HepG2 (cell line): ENCODE measurements around the gene PANK2. TPM values are rescaled to one million over a fixed set of nuclear protein-coding genes. Genes with fewer than 3 reads are reported as not detected.

ENCODE experiments used
- ARID4A ChIP-seq: sonication (generic); formaldehyde crosslinking; IDR thresholded peaks from 2 replicates; pipeline ENCODE4 v1.5.0; 2020; ENCODE audit warnings: mild to moderate bottlenecking, missing genetic modification reagents, borderline replicate concordance
- FOXK2 ChIP-seq: fragments of 450-650 bp; IDR thresholded peaks from 2 replicates; pipeline ENCODE4 v1.6.1; 2016
- FOXO4 ChIP-seq: sonication (generic); formaldehyde crosslinking; conservative IDR thresholded peaks from 2 replicates; pipeline ENCODE4 v1.8.1; 2023; ENCODE audit warnings: missing genetic modification reagents
- NCOA1 ChIP-seq: sonication (generic); formaldehyde crosslinking; IDR thresholded peaks from 2 replicates; pipeline ENCODE4 v1.9.0; 2021; ENCODE audit warnings: missing genetic modification reagents
- NFATC3 ChIP-seq: sonication (generic); formaldehyde crosslinking; IDR thresholded peaks from 2 replicates; pipeline ENCODE4 v1.5.1; 2020; ENCODE audit warnings: mild to moderate bottlenecking, missing genetic modification reagents
- NFKB2 ChIP-seq: sonication (generic); formaldehyde crosslinking; IDR thresholded peaks from 2 replicates; pipeline ENCODE4 v1.4.0; 2020; ENCODE audit warnings: missing genetic modification reagents, borderline replicate concordance
- PRMT3 ChIP-seq: sonication (generic); formaldehyde crosslinking; IDR thresholded peaks from 2 replicates; pipeline ENCODE4 v1.8.1; 2022; ENCODE audit warnings: low read depth, mild to moderate bottlenecking, moderate library complexity, missing genetic modification reagents, borderline replicate concordance
- PTBP1 ChIP-seq: fragments of 200-400 bp; formaldehyde crosslinking; IDR thresholded peaks from 2 replicates; pipeline ENCODE4 v1.6.1; 2018; ENCODE audit warnings: low read length, low read depth; ENCODE audit not compliant: poor library complexity, severe bottlenecking
- STAG1 ChIP-seq: sonication (generic); formaldehyde crosslinking; IDR thresholded peaks from 2 replicates; pipeline ENCODE4 v1.4.0; 2020; ENCODE audit warnings: missing genetic modification reagents
- TEAD3 ChIP-seq: optimal IDR thresholded peaks from 2 replicates; pipeline ENCODE3; 2016; ENCODE audit warnings: borderline replicate concordance
- TFAP4 ChIP-seq: sonication (generic); IDR thresholded peaks from 2 replicates; pipeline ENCODE4 v1.6.1; 2016; ENCODE audit warnings: low read depth, borderline replicate concordance
- ZMYM4 ChIP-seq: sonication (generic); formaldehyde crosslinking; IDR thresholded peaks from 2 replicates; pipeline ENCODE4 v1.8.1; 2023; ENCODE audit warnings: mild to moderate bottlenecking, missing genetic modification reagents
- ZNF160 ChIP-seq: sonication (generic); formaldehyde crosslinking; IDR thresholded peaks from 2 replicates; pipeline ENCODE4 v1.8.0; 2022; ENCODE audit warnings: mild to moderate bottlenecking, inconsistent platforms, missing genetic modification reagents
- ZNF768 ChIP-seq: sonication (generic); formaldehyde crosslinking; IDR thresholded peaks from 2 replicates; pipeline ENCODE4 v1.4.0; 2020; ENCODE audit warnings: missing genetic modification reagents
- ZNF776 ChIP-seq: sonication (generic); formaldehyde crosslinking; IDR thresholded peaks from 2 replicates; pipeline ENCODE4 v1.4.0; 2020; ENCODE audit warnings: mild to moderate bottlenecking, missing genetic modification reagents
- ZSCAN25 ChIP-seq: sonication (generic); formaldehyde crosslinking; IDR thresholded peaks from 2 replicates; pipeline ENCODE4 v1.8.0; 2022; ENCODE audit warnings: mild to moderate bottlenecking, missing genetic modification reagents
- polyA plus RNA-seq, 8 experiments: library from polyadenylated mRNA; depleted of rRNA in 3 of 8; stranded (reverse) in 7 of 8; unstranded in 1 of 8; fragments of >200 nt; fragmentation: Illumina TruSeq in 4 of 8; extraction: Trizol in 4 of 8; gene quantifications; 2 replicates each; pipeline versions ENCODE4 v1.2.1 to v1.2.3, GENCODE V29; 2011 to 2016; ENCODE audit warnings: low read depth in 4 of 8, missing spikeins in 1 of 8, mixed read lengths in 1 of 8; ENCODE audit not compliant: insufficient read depth in 1 of 8
- total RNA-seq, 5 experiments: library from RNA; depleted of rRNA; stranded (reverse); fragments of >200 nt; fragmentation: Illumina TruSeq; extraction: Trizol; gene quantifications; 2 replicates each; pipeline ENCODE4 v1.2.3, GENCODE V29; 2016; ENCODE audit warnings: low read depth in 1 of 5

Gene PANK2
- total and polyA plus RNA-seq, 2 of the 13 experiments (the other 11 are each of a cell fraction or from before 2014, with no cell fraction given): 39.2 to 123 TPM

- TF ChIP-seq ZNF160 (CRISPR knock-in tag): no peak
- TF ChIP-seq STAG1: no peak
- TF ChIP-seq NCOA1 (CRISPR knock-in tag): 0 out of 2 replicates have a peak, but pooled peaks have one; percentile 36
- TF ChIP-seq ZNF768 (CRISPR knock-in tag): no peak
- no peak for TF ChIP-seq ZNF776 (CRISPR knock-in tag)
- TF ChIP-seq ZSCAN25: 0 out of 2 replicates have a peak, but pooled peaks have one; percentile 19
- TF ChIP-seq TEAD3: peak; percentile 7
- no peak for TF ChIP-seq PRMT3 (CRISPR knock-in tag)
- TF ChIP-seq TFAP4: no peak
- no peak for TF ChIP-seq PTBP1
- no peak for TF ChIP-seq FOXK2
- 0 out of 2 replicates have a peak, but pooled peaks have one; percentile 26 for TF ChIP-seq ZMYM4 (CRISPR knock-in tag)
- no peak for TF ChIP-seq NFKB2 (CRISPR knock-in tag)
- peak; percentile 91; the same call in 1 of the 2 replicates for TF ChIP-seq FOXO4 (CRISPR knock-in tag)
- TF ChIP-seq NFATC3 (CRISPR knock-in tag): no peak
- 0 out of 2 replicates have a peak, but pooled peaks have one; percentile 26 for TF ChIP-seq ARID4A (CRISPR knock-in tag)
These were observed 43.1 kb downstream of the PANK2 start (continued) for GRCh38 chr20:3932277-3932676.
